ENCODE measurements around the gene DIP2C.
"Not testable (repeated sequence)": the region's sequence is repeated elsewhere in the genome, so short reads cannot be mapped to it uniquely, and the experiment has no call there.

The DIP2C gene

DNA sequence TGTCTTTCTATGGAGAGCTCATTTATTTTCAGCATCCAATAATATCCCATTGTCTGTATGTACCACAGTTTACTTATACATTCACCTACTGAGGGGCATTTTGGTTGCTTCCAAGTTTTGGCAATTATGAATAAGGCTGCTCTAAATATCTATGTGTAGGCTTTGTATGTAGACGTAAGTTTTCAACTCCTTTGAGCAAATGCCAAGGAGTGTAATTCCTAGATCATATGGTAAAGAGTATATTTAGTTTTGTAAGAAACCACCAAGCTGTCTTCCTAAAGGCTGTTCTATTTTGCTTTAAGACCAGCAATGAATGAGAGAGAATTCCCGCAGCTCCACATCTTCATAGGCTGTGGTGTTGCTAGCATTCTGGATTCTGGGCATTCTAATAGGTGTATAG, 259.8 kb downstream of the DIP2C start:
- DNase-seq = no peak

GRCh38 chr10:427761-428519, 261.5 kb downstream of the DIP2C start:
- no peak for DNase-seq

GRCh38 chr10:425365-425764, 264.1 kb downstream of the DIP2C start:
- DNase-seq = not testable (repeated sequence)

DNA sequence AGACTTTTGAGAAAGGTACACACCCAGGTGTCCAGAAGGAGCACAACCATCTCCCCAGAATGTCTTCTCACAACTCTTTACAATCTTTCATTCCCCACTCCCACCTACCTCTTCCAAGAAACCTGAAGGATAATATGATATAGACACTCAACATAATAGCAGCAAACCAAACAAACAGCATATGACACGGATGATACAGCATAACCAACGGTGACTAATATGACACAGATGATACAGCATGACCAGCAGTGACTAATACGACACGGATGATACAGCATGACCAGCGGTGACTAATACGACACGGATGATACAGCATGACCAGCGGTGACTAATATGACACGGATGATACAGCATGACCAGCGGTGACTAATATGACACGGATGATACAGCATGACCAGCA, 264.7 kb downstream of the DIP2C start:
- not testable (repeated sequence) for DNase-seq

DNA sequence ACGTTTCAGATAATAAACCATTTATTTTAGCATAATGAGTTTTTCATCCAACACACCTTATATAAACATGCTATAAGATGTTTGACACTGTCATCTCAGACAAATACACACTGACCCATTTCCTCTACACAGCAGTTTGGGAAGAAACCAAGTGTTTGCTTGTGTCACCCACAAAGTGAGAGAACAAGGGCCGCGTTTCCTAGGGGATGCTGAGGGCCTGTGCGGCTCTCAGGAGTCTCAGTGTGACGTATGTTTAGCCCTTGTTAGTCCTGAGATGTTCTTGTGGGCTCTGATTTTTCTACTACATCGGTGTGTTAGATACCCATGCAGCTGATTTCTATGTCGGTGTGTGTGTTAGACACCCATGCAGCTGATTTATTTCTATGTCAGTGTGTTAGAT, 266.3 kb downstream of the DIP2C start:
- DNase-seq = no peak

- DNase-seq = no peak
Observed at GRCh38 chr10:422675-423074, 266.8 kb downstream of the DIP2C start.

- DNase-seq = no peak
Observed at GRCh38 chr10:422241-422640, 267.2 kb downstream of the DIP2C start.

DNA sequence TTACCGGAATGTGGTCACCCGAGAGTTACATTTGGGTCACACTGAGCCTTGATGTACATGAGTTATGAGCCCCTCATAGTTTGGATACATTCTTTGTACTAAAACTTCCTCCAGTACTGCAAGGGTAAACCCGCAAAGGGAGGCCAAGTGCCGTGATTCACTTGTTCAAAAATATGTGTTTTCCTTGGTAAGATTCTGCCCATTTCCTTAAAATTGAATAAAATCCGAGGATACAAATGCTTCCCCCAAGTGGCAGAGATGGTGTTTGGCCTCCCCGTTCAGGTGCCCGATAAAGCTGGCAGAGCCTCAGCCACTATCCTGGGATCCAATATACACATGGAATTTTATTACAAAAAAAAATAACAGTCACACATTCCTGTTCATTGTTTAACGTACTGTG, 268.3 kb downstream of the DIP2C start:
- DNase-seq = no peak

DNA sequence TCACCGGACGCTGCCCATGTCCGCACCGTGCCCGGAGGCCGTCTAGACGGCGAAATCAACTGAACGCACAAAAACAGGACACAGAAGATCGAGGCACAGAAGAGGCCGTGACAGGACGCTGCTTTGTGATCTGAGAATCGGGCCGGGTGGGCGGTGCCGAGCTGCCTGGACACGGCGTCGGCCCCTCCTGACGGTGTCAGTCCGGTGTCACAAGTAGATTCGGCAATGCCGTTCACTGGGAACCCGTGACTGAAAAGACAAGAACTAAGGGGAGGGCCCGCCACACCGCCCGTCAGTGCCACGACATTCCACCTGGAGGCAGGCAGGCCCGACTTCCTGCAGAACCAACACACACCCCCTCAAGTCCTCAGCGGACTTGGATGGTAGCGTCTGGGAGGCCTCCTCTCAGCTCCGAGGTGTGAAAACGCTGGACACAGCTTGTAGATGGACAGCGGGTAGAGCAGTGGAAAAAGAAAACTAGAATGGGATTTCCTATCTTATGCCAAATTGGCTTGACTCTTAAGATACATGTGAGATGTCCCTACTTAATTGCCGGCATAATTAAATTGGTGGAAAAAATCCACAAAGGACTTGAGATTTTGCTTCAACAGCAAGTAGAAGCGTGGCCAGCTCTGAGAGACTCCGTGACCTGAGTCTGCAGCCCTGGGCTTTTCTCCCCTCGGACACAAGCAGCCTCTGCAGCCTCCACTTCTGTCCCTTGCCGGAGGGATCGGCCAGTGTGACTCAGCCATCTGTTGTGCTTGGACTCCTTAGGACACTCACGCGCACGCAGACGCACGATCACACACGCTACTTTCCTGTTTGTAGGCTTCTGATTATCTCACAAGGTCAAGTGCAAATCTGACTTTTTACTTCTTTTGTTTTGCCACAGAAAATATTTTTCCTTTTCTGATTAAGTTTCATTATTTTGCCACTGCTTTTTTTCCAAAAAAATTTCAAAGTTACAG, 269.0 kb downstream of the DIP2C start:
- DNase-seq = no peak

DNA sequence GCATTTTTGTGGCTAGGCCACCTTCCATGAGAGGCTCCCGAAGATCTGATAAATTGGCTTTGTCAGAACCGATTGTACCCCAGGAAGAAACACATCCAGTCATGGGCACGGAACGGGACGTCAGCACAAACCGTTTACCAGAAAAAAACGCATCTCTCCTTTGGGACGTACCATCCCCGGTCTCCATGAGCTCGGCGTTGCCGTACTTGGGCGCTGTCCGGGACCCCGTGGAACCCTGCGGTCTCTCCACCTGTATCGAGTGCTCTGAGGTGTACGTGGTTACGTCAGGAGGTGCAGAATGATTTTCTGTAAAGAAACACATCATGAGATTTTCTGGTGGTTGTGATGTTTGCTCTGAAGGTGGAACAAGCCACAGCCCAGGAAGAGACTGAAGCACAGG, 270.6 kb downstream of the DIP2C start:
- DNase-seq = no peak

- no peak for DNase-seq
Observed at GRCh38 chr10:418226-418625, 271.2 kb downstream of the DIP2C start.

- DNase-seq = no peak
Observed at GRCh38 chr10:416091-416515, 273.4 kb downstream of the DIP2C start.

DNA sequence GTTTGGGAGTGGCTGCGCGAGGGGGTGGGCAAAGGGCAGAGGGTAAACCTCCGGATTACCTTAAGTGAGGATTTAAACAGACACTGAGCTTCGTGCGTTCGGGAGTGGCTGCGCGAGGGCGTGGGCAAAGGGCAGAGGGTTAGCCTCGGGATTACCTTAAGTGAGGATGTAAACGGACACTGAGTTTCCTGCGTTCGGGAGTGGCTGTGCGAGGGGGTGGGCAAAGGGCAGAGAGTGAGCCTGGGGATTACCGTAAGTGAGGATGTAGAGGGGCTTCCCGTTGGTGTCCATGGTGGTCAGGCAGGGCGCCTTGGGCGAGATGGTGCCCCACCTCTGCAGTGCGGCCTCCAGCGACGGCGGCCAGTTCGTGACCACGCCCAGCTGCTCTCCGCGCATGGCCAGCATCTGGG, 275.8 kb downstream of the DIP2C start:
- no peak for DNase-seq

GRCh38 chr10:412109-412508, 277.4 kb downstream of the DIP2C start:
- DNase-seq = no peak

DNA sequence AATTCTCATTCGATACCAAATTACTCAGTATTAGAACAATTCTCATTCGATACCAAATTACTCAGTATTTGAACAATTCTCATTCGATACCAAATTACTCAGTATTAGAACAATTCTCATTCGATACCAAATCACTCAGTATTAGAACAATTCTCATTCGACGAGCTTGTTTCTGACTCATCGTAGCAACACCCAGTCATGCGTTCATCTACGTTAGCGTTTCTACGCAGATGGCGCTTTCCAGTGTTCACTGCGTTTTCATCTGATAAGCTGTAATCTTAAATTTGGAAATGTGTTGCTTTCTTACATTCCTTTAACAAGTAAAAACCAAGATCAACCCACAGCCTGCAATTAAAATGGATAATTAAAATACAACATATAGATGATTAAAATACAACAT, 277.9 kb downstream of the DIP2C start:
- DNase-seq = no peak

DNA sequence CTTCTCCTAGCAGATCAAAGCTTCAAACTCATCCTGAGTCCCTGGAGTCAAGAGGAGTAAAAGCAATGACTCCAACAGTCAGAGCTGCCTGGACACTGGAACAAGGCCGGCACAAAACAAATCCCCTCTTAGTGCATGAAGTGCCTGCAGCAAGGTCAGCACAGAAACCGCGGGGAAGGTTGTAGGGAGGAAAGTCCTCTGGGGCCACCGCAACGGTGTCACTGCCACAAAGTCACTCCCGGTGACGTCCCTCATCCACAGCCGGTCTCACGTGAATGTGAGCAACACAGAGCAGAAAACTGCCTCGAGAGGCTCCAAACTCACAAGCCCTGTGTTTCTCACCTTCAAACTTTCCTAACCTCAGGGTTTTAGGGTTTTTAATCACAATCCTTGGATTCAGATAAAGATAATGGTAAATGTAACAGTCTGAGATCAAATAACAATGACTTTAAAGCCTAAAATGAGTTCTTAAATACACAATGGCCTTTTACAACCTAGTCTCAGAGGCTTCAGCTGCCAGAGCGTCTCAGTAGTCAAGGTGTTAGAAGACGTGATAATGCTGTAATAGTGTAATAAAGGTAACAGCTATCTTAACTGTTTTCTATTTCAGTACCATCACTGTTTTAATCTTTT, 279.9 kb downstream of the DIP2C start:
- DNase-seq = no peak

- no peak for DNase-seq
Observed at GRCh38 chr10:408236-408635, 281.2 kb downstream of the DIP2C start.

DNA sequence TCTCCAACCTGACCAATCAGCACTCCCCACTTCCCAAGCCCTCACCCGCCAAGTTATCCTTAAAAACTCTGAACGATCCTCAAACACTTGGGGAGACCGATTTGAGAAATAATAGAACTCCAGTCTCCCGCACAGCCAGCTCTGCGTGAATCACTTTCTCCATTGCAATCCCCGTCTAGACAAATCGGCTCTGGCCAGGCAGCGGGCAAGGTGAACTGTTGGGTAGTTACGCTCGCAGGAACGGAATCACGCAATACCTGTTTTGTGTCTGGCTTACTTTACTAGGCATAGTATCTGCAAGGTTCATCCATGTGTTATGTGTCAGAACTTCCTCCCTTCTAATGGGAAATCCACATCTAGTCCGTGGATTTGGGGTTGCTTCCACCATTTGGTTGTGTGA, 282.5 kb downstream of the DIP2C start:
- no peak for DNase-seq

DNA sequence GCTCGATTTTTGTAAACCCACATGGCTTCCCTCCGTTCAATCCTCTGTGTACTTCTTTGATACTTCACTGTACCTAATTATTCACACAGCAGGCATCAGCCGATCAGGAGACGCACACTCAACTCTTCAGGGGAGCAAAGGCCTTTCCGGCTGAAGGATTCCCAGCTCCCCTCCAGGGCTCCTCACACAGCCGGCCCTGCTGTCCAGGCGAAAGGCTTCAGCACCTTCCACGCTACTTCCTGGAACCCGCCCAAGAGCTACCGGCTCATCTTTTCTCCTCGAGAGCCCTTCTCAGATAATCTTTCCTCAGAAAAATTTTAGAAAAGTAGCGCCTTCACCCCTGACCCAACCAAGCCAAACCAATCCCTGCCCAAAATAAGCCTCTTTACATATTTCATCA, 283.8 kb downstream of the DIP2C start:
- DNase-seq = no peak

- DNase-seq = no peak
Observed at GRCh38 chr10:404991-405390, 284.5 kb downstream of the DIP2C start.

GRCh38 chr10:404346-404745, 285.1 kb downstream of the DIP2C start:
- no peak for DNase-seq

DNA sequence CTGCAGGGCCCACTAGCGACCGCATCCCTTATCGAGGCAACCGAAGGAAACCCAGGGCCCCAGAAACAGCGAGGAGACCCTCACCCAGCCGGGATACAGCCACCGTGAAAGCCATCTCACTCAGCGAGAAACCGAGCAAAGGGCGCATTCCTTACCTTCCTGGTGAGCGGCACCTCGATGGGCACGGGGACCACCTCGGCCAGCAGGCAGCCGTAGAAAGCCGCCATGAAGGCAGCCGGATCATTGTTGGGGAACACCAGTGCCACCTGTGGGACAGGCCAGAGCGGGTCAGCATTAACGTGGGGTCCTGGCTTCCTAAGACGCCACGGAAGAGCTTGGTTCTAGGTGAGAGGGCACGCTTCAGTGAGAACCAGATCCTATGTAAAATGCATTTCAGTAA, 290.5 kb downstream of the DIP2C start:
- DNase-seq = no peak

DNA sequence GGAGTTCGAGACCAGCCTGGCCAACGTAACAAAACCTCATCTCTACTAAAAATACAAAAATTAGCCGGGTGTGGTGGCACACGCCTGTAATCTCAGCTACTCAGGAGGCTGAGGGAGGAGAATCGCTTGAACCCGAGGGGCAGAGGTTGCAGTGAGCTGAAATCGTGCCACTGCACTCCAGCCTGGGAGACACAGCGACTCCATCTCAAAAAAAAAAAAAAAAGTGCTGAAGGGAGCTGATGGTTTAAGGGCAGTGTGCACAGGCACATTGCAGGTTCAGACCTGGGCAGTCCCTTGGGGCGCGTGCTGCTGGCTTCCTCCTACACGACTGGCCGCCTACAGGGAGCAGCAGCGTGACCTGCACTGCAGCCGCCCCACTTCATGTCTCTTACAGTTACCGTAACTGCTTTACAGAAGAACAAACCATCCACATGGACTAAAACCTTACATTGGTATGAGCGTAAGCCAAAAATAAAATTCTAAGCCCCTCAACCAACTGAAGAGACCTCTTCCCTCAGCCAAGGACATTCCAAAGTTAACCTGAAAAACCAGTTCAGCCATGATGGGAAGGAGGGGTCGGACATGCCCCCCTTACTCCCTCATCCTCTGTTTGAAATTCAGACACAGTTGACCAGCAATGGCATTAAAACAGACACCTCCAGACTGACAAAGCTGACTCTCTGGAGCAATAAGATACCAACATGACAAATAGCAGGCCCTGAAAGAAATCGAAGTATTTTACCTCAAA, 292.0 kb downstream of the DIP2C start:
- DNase-seq = no peak
